Measurements from ENCODE around the gene BLM. TPM values are rescaled to one million over a fixed set of nuclear protein-coding genes. Genes with fewer than 3 reads are reported as not detected.

The BLM gene
- polyA plus RNA-seq, 2 of the 4 experiments (the other 2 are of a cell fraction), result 10.5 to 15.2 TPM

GRCh38 chr15:90860942-90861675 lies 144.0 kb downstream of the BLM start (continued):
- TF ChIP-seq HMGXB4 (CRISPR knock-in tag; IDR thresholded peaks at IDR 0.05; ENCODE audit: borderline replicate concordance), result no peak

DNA sequence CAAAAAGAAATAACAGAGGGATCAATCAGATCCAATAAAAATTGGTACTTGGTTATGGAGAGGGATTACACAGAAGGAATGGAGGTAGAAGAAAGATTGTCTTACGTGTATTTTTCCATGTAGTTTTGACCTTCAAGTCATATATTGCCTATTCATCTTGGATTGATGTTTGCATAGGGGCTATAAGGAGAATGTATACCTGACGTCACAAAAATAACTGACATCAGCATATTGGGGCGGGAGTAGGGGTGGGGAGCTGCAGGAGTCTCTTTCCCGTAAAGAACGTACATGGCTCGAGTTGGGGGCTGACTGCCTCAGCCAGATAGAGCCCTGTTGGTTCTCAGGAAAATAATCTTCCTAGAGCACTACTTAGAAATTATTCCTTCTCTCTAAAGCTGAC lies 145.3 kb downstream of the BLM start:
- Histone ChIP-seq H3K9me3 (no peaks in the 10 kb centered on the region), H3K4me3 (no peak overlapping the region), H3K4me1 (peaks cover 65% of the 10 kb centered on the region), H3K4me2 (peak overlapping the region; percentile 44; the same call in 2 of the 3 replicates), H3K27ac (peak overlapping the region; percentile 59 to 76; a peak in 5 of 6 replicates)
- ATAC-seq (no peak), DNase-seq (ENCODE audit: low read depth in 1 of 2, low spot score in 1 of 2) (no peak), FAIRE-seq (no peak)
- ChIA-PET CTCF (interaction anchor here (1.0 to 6.8 kb wide), 2 partner anchors 9 to 23 kb away, joined by 3 to 59 read pairs; no protein-coding TSS in a partner anchor), POLR2A (no interaction called here)
- WGBS (ENCODE audit: missing lambda C conversion rate), result 88% methylated on average over 6 of the region's 6 CpGs
- no peak for TF ChIP-seq NFE2L2 (conservative IDR thresholded peaks at IDR 0.05; ENCODE audit: low read length)
- TF ChIP-seq MAFK (IDR thresholded peaks at IDR 0.05; ENCODE audit: partially characterized antibody), result peak; percentile 73

GRCh38 chr15:90862964-90863778 lies 146.0 kb downstream of the BLM start:
- ChIA-PET CTCF (interaction anchor here (1.0 to 6.8 kb wide), 7 partner anchors 8 to 215 kb away, joined by 3 to 59 read pairs (median 4); partner anchors contain the start of gene UNC45A), POLR2A (no interaction called here)
- H3K27ac ChIP-seq, result peak overlapping the region; percentile 48 to 76
- ATAC-seq, result peak; percentile 5 to 58
- FAIRE-seq, result no peak
- H3K4me1 ChIP-seq, result peaks cover 72% of the 10 kb centered on the region
- H3K4me3 ChIP-seq, result no peak overlapping the region
- no peaks in the 10 kb centered on the region for H3K9me3 ChIP-seq
- peak in 1 of 2 experiments; percentile 62 for DNase-seq (ENCODE audit: low read depth in 1 of 2, low spot score in 1 of 2)
- H3K4me2 ChIP-seq, result peak overlapping the region; percentile 44
- WGBS (ENCODE audit: missing lambda C conversion rate), result 74% methylated on average over 5 of the region's 5 CpGs
- TF ChIP-seq ZSCAN20 (CRISPR knock-in tag; IDR thresholded peaks at IDR 0.05), result no peak
- TF ChIP-seq CBX2 (IDR thresholded peaks at IDR 0.05; ENCODE audit: borderline replicate concordance, low read depth), result no peak
- TF ChIP-seq HOXB13 (CRISPR knock-in tag; IDR thresholded peaks at IDR 0.05; ENCODE audit: low read depth), result no peak
- no peak for TF ChIP-seq NPAS2 (CRISPR knock-in tag; IDR thresholded peaks at IDR 0.05; ENCODE audit: borderline replicate concordance)
- TF ChIP-seq BHLHE40 (IDR thresholded peaks at IDR 0.05; ENCODE audit: low read depth, low read length), result no peak
- no peak for TF ChIP-seq SREBF2 (IDR thresholded peaks at IDR 0.05)
- TF ChIP-seq MAX (IDR thresholded peaks at IDR 0.05), result no peak
- no peak for TF ChIP-seq POLR2AphosphoS2 (conservative IDR thresholded peaks at IDR 0.05; ENCODE audit: low read length)
- TF ChIP-seq, protein P1, sequence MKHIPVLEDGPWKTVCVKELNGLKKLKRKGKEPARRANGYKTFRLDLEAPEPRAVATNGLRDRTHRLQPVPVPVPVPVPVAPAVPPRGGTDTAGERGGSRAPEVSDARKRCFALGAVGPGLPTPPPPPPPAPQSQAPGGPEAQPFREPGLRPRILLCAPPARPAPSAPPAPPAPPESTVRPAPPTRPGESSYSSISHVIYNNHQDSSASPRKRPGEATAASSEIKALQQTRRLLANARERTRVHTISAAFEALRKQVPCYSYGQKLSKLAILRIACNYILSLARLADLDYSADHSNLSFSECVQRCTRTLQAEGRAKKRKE (CRISPR knock-in tag; IDR thresholded peaks at IDR 0.05; ENCODE audit: low read depth), result no peak
- TF ChIP-seq MAFK (IDR thresholded peaks at IDR 0.05; ENCODE audit: partially characterized antibody), result no peak
- TF ChIP-seq, protein P2, sequence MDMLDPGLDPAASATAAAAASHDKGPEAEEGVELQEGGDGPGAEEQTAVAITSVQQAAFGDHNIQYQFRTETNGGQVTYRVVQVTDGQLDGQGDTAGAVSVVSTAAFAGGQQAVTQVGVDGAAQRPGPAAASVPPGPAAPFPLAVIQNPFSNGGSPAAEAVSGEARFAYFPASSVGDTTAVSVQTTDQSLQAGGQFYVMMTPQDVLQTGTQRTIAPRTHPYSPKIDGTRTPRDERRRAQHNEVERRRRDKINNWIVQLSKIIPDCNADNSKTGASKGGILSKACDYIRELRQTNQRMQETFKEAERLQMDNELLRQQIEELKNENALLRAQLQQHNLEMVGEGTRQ (IDR thresholded peaks at IDR 0.05), result no peak
- TF ChIP-seq EHF (CRISPR knock-in tag; IDR thresholded peaks at IDR 0.05), result no peak
- TF ChIP-seq ZC3H11A (IDR thresholded peaks at IDR 0.05), result no peak
- TF ChIP-seq SMC3 (IDR thresholded peaks at IDR 0.05), result peak; percentile 7; the same call in 1 of the 3 replicates
- peak in 1 of 2 experiments; percentile 81; a peak in 2 of 4 replicates for TF ChIP-seq CEBPB (IDR thresholded peaks at IDR 0.05)
- no peak for TF ChIP-seq HEYL (CRISPR knock-in tag; IDR thresholded peaks at IDR 0.05)
- TF ChIP-seq RARB (CRISPR knock-in tag; IDR thresholded peaks at IDR 0.05), result no peak
- no peak for TF ChIP-seq FOXS1 (CRISPR knock-in tag; IDR thresholded peaks at IDR 0.05)
- peak; percentile 33; the same call in 1 of the 2 replicates for TF ChIP-seq HES2 (IDR thresholded peaks at IDR 0.05)
- TF ChIP-seq HDAC2 (IDR thresholded peaks at IDR 0.05), result no peak
- TF ChIP-seq GATA3 (IDR thresholded peaks at IDR 0.05; ENCODE audit: borderline replicate concordance), result no peak
- no peak for TF ChIP-seq ESRRA (IDR thresholded peaks at IDR 0.05; ENCODE audit: borderline replicate concordance, low read length)
- peak; percentile 25; the same call in 1 of the 2 replicates for TF ChIP-seq JUNB (IDR thresholded peaks at IDR 0.05)
- TF ChIP-seq EHMT2 (IDR thresholded peaks at IDR 0.05; ENCODE audit: low read depth), result no peak
- TF ChIP-seq BCL3 (IDR thresholded peaks at IDR 0.05), result 0 out of 3 replicates have a peak, but pooled peaks have one; percentile 36
- TF ChIP-seq KDM1A (IDR thresholded peaks at IDR 0.05; ENCODE audit: low read depth), result no peak
- no peak for TF ChIP-seq FOSL2 (IDR thresholded peaks at IDR 0.05)
- TF ChIP-seq FOSL2 (CRISPR knock-in tag; IDR thresholded peaks at IDR 0.05), result no peak
